HCT116 (cell line): Measurements from ENCODE around the gene ATXN1. TPM values are rescaled to one million over a fixed set of nuclear protein-coding genes. Genes with fewer than 3 reads are reported as not detected.

Experiments
- ATAC-seq: fragments of 200-7000 bp; cut with Tn5 transposase; 2 replicates; pipeline ENCODE4 v1.9.1; 2020; ENCODE audit warnings: mild to moderate bottlenecking, moderate library complexity
- BruUV-seq: library from RNA; stranded (reverse); fragments of 400-500 nt; replicated peaks from 2 replicates; lab custom pipeline; 2021; lab: Mats Ljungman, UMichigan
- CTCF ChIA-PET: fragments of 300-600 bp; sonication (Branson Sonifier 250); formaldehyde crosslinking; loops from one replicate; lab custom pipeline; 2021; ENCODE audit warnings: antibody characterized with exemption; lab: Charles Lee
- POLR2A ChIA-PET: fragments of 300-600, 350-600 bp; sonication (Branson Sonifier 250); formaldehyde crosslinking; loops from one replicate; lab custom pipeline; 2021; ENCODE audit warnings: antibody characterized with exemption; lab: Charles Lee
- RAD21 ChIA-PET, 2 experiments: fragments of 300-600 bp; sonication (Branson Sonifier 250); formaldehyde crosslinking; loops; one replicate each; lab custom pipeline; 2023; ENCODE audit warnings: low total read pairs in 2 of 2; ENCODE audit not compliant: uncharacterized antibody in 2 of 2, unreplicated experiment in 2 of 2, low non-redundant PET in 1 of 2; lab: Charles Lee
- DNase-seq: peaks from one replicate; pipeline ENCODE4 v3.0.0-alpha.2; 2010; ENCODE audit warnings: low read depth, low spot score
- H2AFZ ChIP-seq: fragments of 200-600 bp; shearing (Covaris generic), sonication (generic); 2 replicates; pipeline ENCODE4 v1.6.1; 2017; ENCODE audit warnings: low read depth, mixed run types, mixed read lengths, antibody characterized with exemption, low read length; ENCODE audit not compliant: poor library complexity, severe bottlenecking
- H3K27ac ChIP-seq: 2 replicates; pipeline ENCODE4 v1.5.1; 2012; ENCODE audit warnings: low read depth, low read length
- H3K27me3 ChIP-seq: fragments of 200-600 bp; sonication (generic); 2 replicates; pipeline ENCODE4 v1.6.1; 2016; ENCODE audit warnings: mixed run types, low read length, mixed read lengths; ENCODE audit not compliant: insufficient read depth
- H3K36me3 ChIP-seq, 2 experiments: fragments of 200-500 bp in 1 of 2; fragments of 200-600 bp in 1 of 2; sonication (Bioruptor generic) in 1 of 2; sonication (generic) in 1 of 2; 2 replicates each; pipeline versions ENCODE4 v1.5.1 to v1.6.1; 2014 to 2016; ENCODE audit warnings: low read length in 2 of 2, inconsistent platforms in 1 of 2, mixed read lengths in 1 of 2, mixed run types in 1 of 2; ENCODE audit not compliant: insufficient read depth in 2 of 2, control insufficient read depth in 1 of 2
- H3K4me1 ChIP-seq, 2 experiments: fragments of 200-600 bp in 1 of 2; sonication (generic) in 1 of 2; 2 replicates each; pipeline versions ENCODE4 v1.5.1 to v1.6.1; 2012 to 2017; ENCODE audit warnings: low read length in 2 of 2, inconsistent platforms in 1 of 2, mild to moderate bottlenecking in 1 of 2, mixed read lengths in 1 of 2, mixed run types in 1 of 2, moderate library complexity in 1 of 2; ENCODE audit not compliant: insufficient read depth in 2 of 2, control insufficient read depth in 1 of 2
- H3K4me2 ChIP-seq: fragments of 200-600 bp; sonication (generic); 2 replicates; pipeline ENCODE4 v1.6.1; 2017; ENCODE audit warnings: mixed run types, low read length, mixed read lengths
- H3K4me3 ChIP-seq, 2 experiments: fragments of 200-600 bp in 1 of 2; sonication (generic) in 1 of 2; replicated peaks in 1 of 2; 2 replicates each; pipeline ENCODE4 v1.5.1; 2011 to 2016; ENCODE audit warnings: low read length in 2 of 2, control low read depth in 1 of 2, low read depth in 1 of 2, mild to moderate bottlenecking in 1 of 2, mixed read lengths in 1 of 2, mixed run types in 1 of 2
- H3K79me2 ChIP-seq: fragments of 200-600 bp; sonication (generic); 2 replicates; pipeline ENCODE4 v1.6.1; 2017; ENCODE audit warnings: mild to moderate bottlenecking, mixed run types, low read length, moderate library complexity, mixed read lengths; ENCODE audit not compliant: insufficient read depth
- H3K9ac ChIP-seq: fragments of 200-600 bp; sonication (generic); 2 replicates; pipeline ENCODE4 v1.6.1; 2016; ENCODE audit warnings: low read length, mixed read lengths
- H3K9me2 ChIP-seq: fragments of 200-600 bp; sonication (generic), shearing (Covaris generic); 2 replicates; pipeline ENCODE4 v1.6.1; 2017; ENCODE audit warnings: mixed run types, mild to moderate bottlenecking, moderate library complexity; ENCODE audit not compliant: insufficient read depth
- H3K9me3 ChIP-seq, 2 experiments: fragments of 200-500 bp in 1 of 2; fragments of 200-600 bp in 1 of 2; sonication (Bioruptor generic) in 1 of 2; sonication (generic) in 1 of 2; 2 replicates each; pipeline ENCODE4 v1.6.1; 2014 to 2017; ENCODE audit warnings: low read length in 2 of 2, mixed read lengths in 2 of 2, inconsistent platforms in 1 of 2, low read depth in 1 of 2, mild to moderate bottlenecking in 1 of 2, mixed run types in 1 of 2, moderate library complexity in 1 of 2; ENCODE audit not compliant: control insufficient read depth in 1 of 2, insufficient read depth in 1 of 2
- H4K20me1 ChIP-seq: fragments of 200-600 bp; sonication (generic), shearing (Covaris generic); 2 replicates; pipeline ENCODE4 v1.6.1; 2017; ENCODE audit warnings: mixed run types, mild to moderate bottlenecking, moderate library complexity; ENCODE audit not compliant: insufficient read depth
- ATF3 ChIP-seq: IDR thresholded peaks from 2 replicates; pipeline ENCODE4 v1.6.1; 2012
- CBX3 ChIP-seq: IDR thresholded peaks from 2 replicates; pipeline ENCODE4 v1.6.1; 2012; ENCODE audit warnings: low read depth
- CEBPB ChIP-seq: IDR thresholded peaks from 2 replicates; pipeline ENCODE4 v1.6.1; 2012; ENCODE audit warnings: low read depth
- ELF1 ChIP-seq: IDR thresholded peaks from 2 replicates; pipeline ENCODE4 v1.6.1; 2012; ENCODE audit warnings: low read depth, borderline replicate concordance
- EZH2 ChIP-seq: fragments of 200-600 bp; sonication (generic); IDR thresholded peaks from 2 replicates; pipeline ENCODE4 v1.6.1; 2017; ENCODE audit warnings: antibody characterized with exemption, mixed run types
- FOSL1 ChIP-seq: IDR thresholded peaks from 2 replicates; pipeline ENCODE4 v1.6.1; 2012; ENCODE audit warnings: low read depth
- MAX ChIP-seq: IDR thresholded peaks from 2 replicates; pipeline ENCODE4 v1.6.1; 2012
- POLR2A ChIP-seq: IDR thresholded peaks from 2 replicates; pipeline ENCODE4 v1.7.0; 2011; ENCODE audit warnings: borderline replicate concordance; ENCODE audit not compliant: insufficient read depth, insufficient read length; ENCODE audit errors: extremely low read depth
- POLR2AphosphoS5 ChIP-seq: IDR thresholded peaks from 2 replicates; pipeline ENCODE4 v1.6.1; 2011; ENCODE audit warnings: mild to moderate bottlenecking, low read depth, low read length, moderate library complexity
- RAD21 ChIP-seq: IDR thresholded peaks from 2 replicates; pipeline ENCODE4 v1.6.1; 2012; ENCODE audit warnings: low read depth, mild to moderate bottlenecking
- REST ChIP-seq: IDR thresholded peaks from 2 replicates; pipeline ENCODE4 v1.6.1; 2012; ENCODE audit warnings: low read depth
- SIN3A ChIP-seq: IDR thresholded peaks from 2 replicates; pipeline ENCODE4 v1.6.1; 2012; ENCODE audit warnings: low read depth
- SP1 ChIP-seq: IDR thresholded peaks from 2 replicates; pipeline ENCODE4 v1.6.1; 2012; ENCODE audit warnings: low read depth
- TCF7L2 ChIP-seq: IDR thresholded peaks from 2 replicates; pipeline ENCODE4 v1.7.0; 2011; ENCODE audit warnings: borderline replicate concordance, inconsistent platforms; ENCODE audit not compliant: insufficient read depth, insufficient read length; ENCODE audit errors: extremely low read depth
- YY1 ChIP-seq: IDR thresholded peaks from 2 replicates; pipeline ENCODE4 v1.6.1; 2011; ENCODE audit warnings: low read length, low read depth, moderate library complexity, mild to moderate bottlenecking; ENCODE audit not compliant: insufficient replicate concordance; ENCODE audit errors: extremely low read depth
- intact Hi-C: fragments of 100-400 bp; cut with micrococcal nuclease; formaldehyde crosslinking; loops from 2 replicates; pipeline ENCODE4 v1.10.0; 2022
- total RNA-seq: library from RNA; stranded (reverse); gene quantifications from one replicate; pipeline ENCODE4 v1.2.1, GENCODE V29; 2021; ENCODE audit not compliant: unreplicated experiment

The ATXN1 gene
- total RNA-seq, 1 experiment from 2014 or later, result 21.0 TPM

GRCh38 chr6:16733085-16733484 lies 28.2 kb downstream of the ATXN1 start:
- ChIA-PET RAD21 (no interaction called here), CTCF (no interaction called here), POLR2A (no interaction called here)
- H3K4me1 ChIP-seq, result peaks cover 23 to 36% of the 10 kb centered on the region in 2 experiments
- H3K9ac ChIP-seq, result no peak overlapping the region
- no peak for ATAC-seq
- no peak overlapping the region for H3K4me3 ChIP-seq
- DNase-seq, result no peak
- H3K4me2 ChIP-seq, result no peak overlapping the region
- H3K9me3 ChIP-seq, result no peaks in the 10 kb centered on the region
- intact Hi-C loops, result no loop called here
- no TSS peak for BruUV-seq
- H4K20me1 ChIP-seq, result no peaks in the 10 kb centered on the region
- H2AFZ ChIP-seq, result no peak overlapping the region
- H3K9me2 ChIP-seq, result no peaks in the 10 kb centered on the region
- no peak overlapping the region for H3K27ac ChIP-seq
- no peaks in the 10 kb centered on the region for H3K36me3 ChIP-seq
- H3K79me2 ChIP-seq, result no peaks in the 10 kb centered on the region
- TF ChIP-seq SIN3A (no peak), YY1 (no peak), SP1 (no peak)
- no peaks in the 10 kb centered on the region for H3K27me3 ChIP-seq

- Histone ChIP-seq H3K4me2 (no peak overlapping the region), H4K20me1 (no peaks in the 10 kb centered on the region), H3K79me2 (no peaks in the 10 kb centered on the region), H3K9me3 (no peaks in the 10 kb centered on the region), H3K27me3 (no peaks in the 10 kb centered on the region), H3K4me1 (peaks cover 37 to 51% of the 10 kb centered on the region in 2 experiments), H3K27ac (no peak overlapping the region), H3K9ac (no peak overlapping the region), H3K9me2 (no peaks in the 10 kb centered on the region), H3K36me3 (no peaks in the 10 kb centered on the region), H3K4me3 (no peak overlapping the region), H2AFZ (no peak overlapping the region)
- BruUV-seq, result no TSS peak
- ChIA-PET RAD21 (no interaction called here), CTCF (interaction anchor here (3.2 kb wide), 1 partner anchor 31 kb away, joined by 13 read pairs; the partner anchor contains the start of gene ATXN1), POLR2A (no interaction called here)
- no peak for DNase-seq
- no peak for TF ChIP-seq TCF7L2
- TF ChIP-seq ATF3, result no peak
- no peak for TF ChIP-seq CBX3
- no peak for TF ChIP-seq RAD21
- no peak for TF ChIP-seq SP1
- TF ChIP-seq EZH2, result no peak
- TF ChIP-seq POLR2A, result no peak
- no peak for TF ChIP-seq ELF1
- no peak for TF ChIP-seq MAX
- no peak for TF ChIP-seq FOSL1
- no peak for TF ChIP-seq CEBPB
- no peak for TF ChIP-seq YY1
- TF ChIP-seq REST, result no peak
- TF ChIP-seq POLR2AphosphoS5, result no peak
- no peak for TF ChIP-seq SIN3A
- intact Hi-C loops, result no loop called here
- no peak for ATAC-seq
Observed at GRCh38 chr6:16731478-16732051, 29.7 kb downstream of the ATXN1 start.
